ENCODE data around the gene TNFRSF1A. TPM values are rescaled to one million over a fixed set of nuclear protein-coding genes. Genes with fewer than 3 reads are reported as not detected.

Gene TNFRSF1A
- polyA plus RNA-seq, 1 donor (not counting 4 experiments of a cell fraction or from before 2014, with no cell fraction given) = 101 TPM

GRCh38 chr12:6360080-6360571 lies 18.2 kb upstream of the TNFRSF1A start:
- Histone ChIP-seq H3K4me1 (ENCODE audit: control insufficient read depth, extremely low read depth, insufficient read depth, low read length) (peaks cover 12% of the 10 kb centered on the region), H3K9me1 (ENCODE audit: control insufficient read depth, extremely low read depth, insufficient read depth, low read length) (no peaks in the 10 kb centered on the region), H3K27ac (ENCODE audit: control insufficient read depth, insufficient read depth, low read length) (no peak overlapping the region), H2AFZ (ENCODE audit: control insufficient read depth, low read length) (no peak overlapping the region), H3K9ac (ENCODE audit: control insufficient read depth, extremely low read depth, insufficient read depth, low read length) (no peak overlapping the region), H3K27me3 (ENCODE audit: control insufficient read depth, extremely low read depth, insufficient read depth, low read length) (no peaks in the 10 kb centered on the region), H3K79me2 (ENCODE audit: control insufficient read depth, insufficient read depth, low read length) (no peaks in the 10 kb centered on the region), H3K36me3 (ENCODE audit: control insufficient read depth in 2 of 2, extremely low read depth in 1 of 2, insufficient read depth in 2 of 2, low read length in 2 of 2) (peaks cover 2% of the 10 kb centered on the region in 2 experiments), H3K4me3 (ENCODE audit: control insufficient read depth in 2 of 3, extremely low read depth in 1 of 3, insufficient read depth in 2 of 3, low read depth in 1 of 3, low read length in 3 of 3) (no peak overlapping the region), H3K9me3 (ENCODE audit: control insufficient read depth, low read depth, low read length) (no peaks in the 10 kb centered on the region), H4K20me1 (ENCODE audit: control insufficient read depth, extremely low read depth, insufficient read depth, low read length) (no peaks in the 10 kb centered on the region), H3K4me2 (ENCODE audit: control insufficient read depth, extremely low read depth, insufficient read depth, low read depth, low read length) (no peak overlapping the region)
- dilution Hi-C loops (cut with MboI; ENCODE audit: extremely low pct_ligation_motif_present, low sequenced_read_pairs) = no loop called here
- FAIRE-seq (no peak), DNase-seq (ENCODE audit: low read depth, low spot score) (no peak)
- TF ChIP-seq, protein P1, sequence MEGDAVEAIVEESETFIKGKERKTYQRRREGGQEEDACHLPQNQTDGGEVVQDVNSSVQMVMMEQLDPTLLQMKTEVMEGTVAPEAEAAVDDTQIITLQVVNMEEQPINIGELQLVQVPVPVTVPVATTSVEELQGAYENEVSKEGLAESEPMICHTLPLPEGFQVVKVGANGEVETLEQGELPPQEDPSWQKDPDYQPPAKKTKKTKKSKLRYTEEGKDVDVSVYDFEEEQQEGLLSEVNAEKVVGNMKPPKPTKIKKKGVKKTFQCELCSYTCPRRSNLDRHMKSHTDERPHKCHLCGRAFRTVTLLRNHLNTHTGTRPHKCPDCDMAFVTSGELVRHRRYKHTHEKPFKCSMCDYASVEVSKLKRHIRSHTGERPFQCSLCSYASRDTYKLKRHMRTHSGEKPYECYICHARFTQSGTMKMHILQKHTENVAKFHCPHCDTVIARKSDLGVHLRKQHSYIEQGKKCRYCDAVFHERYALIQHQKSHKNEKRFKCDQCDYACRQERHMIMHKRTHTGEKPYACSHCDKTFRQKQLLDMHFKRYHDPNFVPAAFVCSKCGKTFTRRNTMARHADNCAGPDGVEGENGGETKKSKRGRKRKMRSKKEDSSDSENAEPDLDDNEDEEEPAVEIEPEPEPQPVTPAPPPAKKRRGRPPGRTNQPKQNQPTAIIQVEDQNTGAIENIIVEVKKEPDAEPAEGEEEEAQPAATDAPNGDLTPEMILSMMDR (optimal IDR thresholded peaks at IDR 0.05 in 1 of 3, IDR thresholded peaks at IDR 0.05 in 1 of 3, conservative IDR thresholded peaks at IDR 0.05 in 1 of 3; ENCODE audit: extremely low read depth in 1 of 3, insufficient read depth in 2 of 3, low read length in 3 of 3) = no peak

DNA sequence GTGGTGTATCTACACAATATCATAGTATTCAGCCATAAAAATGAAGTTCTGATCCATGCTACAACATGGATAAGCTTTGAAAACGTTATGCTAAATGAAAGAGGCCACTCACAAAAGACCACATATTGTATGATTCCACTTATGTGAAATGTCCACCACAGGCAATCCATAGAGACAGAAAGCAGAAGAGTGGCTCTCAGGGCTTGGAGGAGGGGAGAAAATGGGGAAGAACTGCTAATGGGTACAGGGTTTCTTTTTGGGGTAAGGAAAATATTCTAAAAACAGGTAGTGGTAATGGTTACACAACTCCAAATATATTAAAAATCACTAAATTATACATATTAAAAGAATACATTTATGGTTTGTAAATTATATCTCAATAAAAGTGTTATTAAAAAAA lies 17.0 kb upstream of the TNFRSF1A start:
- no peaks in the 10 kb centered on the region for H3K9me3 ChIP-seq (ENCODE audit: control insufficient read depth, low read depth, low read length)
- H3K4me2 ChIP-seq (ENCODE audit: control insufficient read depth, extremely low read depth, insufficient read depth, low read depth, low read length) = no peak overlapping the region
- no peak for FAIRE-seq
- H3K27me3 ChIP-seq (ENCODE audit: control insufficient read depth, extremely low read depth, insufficient read depth, low read length) = no peaks in the 10 kb centered on the region
- no peak overlapping the region for H3K4me3 ChIP-seq (ENCODE audit: control insufficient read depth in 2 of 3, extremely low read depth in 1 of 3, insufficient read depth in 2 of 3, low read depth in 1 of 3, low read length in 3 of 3)
- H4K20me1 ChIP-seq (ENCODE audit: control insufficient read depth, extremely low read depth, insufficient read depth, low read length) = no peaks in the 10 kb centered on the region
- no peak for DNase-seq (ENCODE audit: low read depth, low spot score)
- H3K9me1 ChIP-seq (ENCODE audit: control insufficient read depth, extremely low read depth, insufficient read depth, low read length) = no peaks in the 10 kb centered on the region
- H3K36me3 ChIP-seq (ENCODE audit: control insufficient read depth in 2 of 2, extremely low read depth in 1 of 2, insufficient read depth in 2 of 2, low read length in 2 of 2) = peaks cover 2% of the 10 kb centered on the region in 2 experiments
- H3K27ac ChIP-seq (ENCODE audit: control insufficient read depth, insufficient read depth, low read length) = no peak overlapping the region
- no peak overlapping the region for H3K9ac ChIP-seq (ENCODE audit: control insufficient read depth, extremely low read depth, insufficient read depth, low read length)
- H3K4me1 ChIP-seq (ENCODE audit: control insufficient read depth, extremely low read depth, insufficient read depth, low read length) = peaks cover 9% of the 10 kb centered on the region
- H2AFZ ChIP-seq (ENCODE audit: control insufficient read depth, low read length) = no peak overlapping the region
- TF ChIP-seq, protein P1 (optimal IDR thresholded peaks at IDR 0.05 in 1 of 3, IDR thresholded peaks at IDR 0.05 in 1 of 3, conservative IDR thresholded peaks at IDR 0.05 in 1 of 3; ENCODE audit: extremely low read depth in 1 of 3, insufficient read depth in 2 of 3, low read length in 3 of 3) = no peak
- TF ChIP-seq EZH2 (IDR thresholded peaks at IDR 0.05; ENCODE audit: low read length) = no peak
- H3K79me2 ChIP-seq (ENCODE audit: control insufficient read depth, insufficient read depth, low read length) = no peaks in the 10 kb centered on the region
- dilution Hi-C loops (cut with MboI; ENCODE audit: extremely low pct_ligation_motif_present, low sequenced_read_pairs) = no loop called here

Measured in keratinocyte (primary cell).